ENCODE results near the gene AHCYL1.

Gene AHCYL1

DNA sequence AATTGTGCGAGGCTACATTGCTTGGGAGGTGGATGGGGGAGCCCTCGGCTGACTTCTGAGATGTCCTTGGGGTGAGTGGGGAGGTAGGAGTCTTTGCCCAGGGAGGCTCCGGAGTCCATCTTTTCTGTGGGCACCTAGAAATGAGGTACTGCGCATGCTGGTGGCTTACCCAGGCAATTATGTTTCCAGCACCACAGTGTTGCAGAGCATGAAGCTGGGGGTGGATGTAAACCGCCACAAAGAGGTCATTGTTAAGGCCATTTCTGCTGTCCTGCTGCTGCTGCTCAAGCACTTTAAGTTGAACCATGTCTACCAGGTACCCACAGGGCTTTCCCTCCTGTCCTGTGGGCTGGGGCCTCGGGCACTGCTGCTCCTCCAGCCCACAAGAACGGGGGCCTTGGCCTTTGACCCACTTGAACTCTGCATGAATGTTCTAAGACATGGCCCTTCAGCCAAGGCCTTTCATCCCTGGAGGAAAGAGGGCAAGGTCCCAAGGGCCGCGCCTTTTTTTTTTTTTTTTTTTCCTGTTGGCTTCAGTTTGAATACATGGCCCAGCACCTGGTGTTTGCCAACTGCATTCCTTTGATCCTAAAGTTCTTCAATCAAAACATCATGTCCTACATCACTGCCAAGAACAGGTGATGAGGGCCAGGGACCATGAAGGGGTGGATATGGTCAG lies 64.5 kb downstream of the AHCYL1 start:
- WGBS (ENCODE audit: insufficient coverage, insufficient read length): no CpG with 5 or more reads among the region's 9 CpGs
- no peak for DNase-seq (ENCODE audit: low read depth, low spot score)
- Histone ChIP-seq H3K36me3 (ENCODE audit: control insufficient read depth, insufficient read depth, low read length) (peaks cover 52% of the 10 kb centered on the region), H3K27ac (ENCODE audit: low read length) (no peak overlapping the region), H3K9me3 (ENCODE audit: control insufficient read depth, insufficient read depth, low read length) (no peaks in the 10 kb centered on the region), H3K4me3 (ENCODE audit: low read length) (no peak overlapping the region), H3K27me3 (ENCODE audit: control insufficient read depth, insufficient read depth, low read length) (no peaks in the 10 kb centered on the region), H3K4me1 (ENCODE audit: control insufficient read depth, insufficient read depth, low read length) (no peaks in the 10 kb centered on the region)

DNA sequence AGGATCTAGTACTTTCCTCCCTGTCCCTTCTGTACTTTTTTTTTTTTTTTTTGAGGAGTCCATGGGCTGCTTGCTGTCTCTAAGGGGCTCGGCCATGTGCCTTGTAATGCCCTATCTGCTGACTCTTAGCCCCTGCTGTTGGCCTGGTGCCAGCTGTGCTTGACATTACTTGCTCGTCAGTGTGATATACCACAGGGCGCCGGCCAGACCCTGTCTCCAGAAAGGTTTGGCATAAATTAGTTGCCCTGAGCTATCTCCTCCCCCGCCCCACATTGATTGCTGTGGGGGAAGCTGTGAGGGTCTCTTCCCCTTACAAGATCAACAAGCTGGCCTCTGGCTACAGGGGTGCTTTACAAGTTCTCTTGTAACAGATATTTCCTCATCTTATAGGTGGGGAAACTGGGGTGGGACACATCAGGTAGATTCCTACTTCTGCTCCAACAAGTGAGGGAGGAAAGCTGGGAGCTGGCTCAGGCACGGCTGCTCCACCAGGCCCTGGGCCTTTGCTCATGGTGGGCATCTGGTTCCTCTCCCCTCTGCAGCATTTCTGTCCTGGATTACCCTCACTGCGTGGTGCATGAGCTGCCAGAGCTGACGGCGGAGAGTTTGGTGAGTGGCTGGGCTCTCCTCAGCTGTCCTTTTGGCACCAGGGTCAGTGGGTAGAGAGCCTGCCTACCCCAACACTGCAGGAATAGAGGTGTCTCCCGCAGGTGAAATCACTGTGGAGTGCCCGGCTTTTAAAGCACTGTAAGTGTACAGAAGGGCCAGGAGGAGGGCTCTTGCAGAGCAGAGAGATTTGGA lies 65.4 kb downstream of the AHCYL1 start:
- DNase-seq (ENCODE audit: low read depth, low spot score): no peak
- Histone ChIP-seq H3K4me1 (ENCODE audit: control insufficient read depth, insufficient read depth, low read length) (no peaks in the 10 kb centered on the region), H3K36me3 (ENCODE audit: control insufficient read depth, insufficient read depth, low read length) (peaks cover 54% of the 10 kb centered on the region), H3K27ac (ENCODE audit: low read length) (no peak overlapping the region), H3K27me3 (ENCODE audit: control insufficient read depth, insufficient read depth, low read length) (no peaks in the 10 kb centered on the region), H3K4me3 (ENCODE audit: low read length) (no peak overlapping the region), H3K9me3 (ENCODE audit: control insufficient read depth, insufficient read depth, low read length) (no peaks in the 10 kb centered on the region)
- no CpG with 5 or more reads among the region's 11 CpGs for WGBS (ENCODE audit: insufficient coverage, insufficient read length)

DNA sequence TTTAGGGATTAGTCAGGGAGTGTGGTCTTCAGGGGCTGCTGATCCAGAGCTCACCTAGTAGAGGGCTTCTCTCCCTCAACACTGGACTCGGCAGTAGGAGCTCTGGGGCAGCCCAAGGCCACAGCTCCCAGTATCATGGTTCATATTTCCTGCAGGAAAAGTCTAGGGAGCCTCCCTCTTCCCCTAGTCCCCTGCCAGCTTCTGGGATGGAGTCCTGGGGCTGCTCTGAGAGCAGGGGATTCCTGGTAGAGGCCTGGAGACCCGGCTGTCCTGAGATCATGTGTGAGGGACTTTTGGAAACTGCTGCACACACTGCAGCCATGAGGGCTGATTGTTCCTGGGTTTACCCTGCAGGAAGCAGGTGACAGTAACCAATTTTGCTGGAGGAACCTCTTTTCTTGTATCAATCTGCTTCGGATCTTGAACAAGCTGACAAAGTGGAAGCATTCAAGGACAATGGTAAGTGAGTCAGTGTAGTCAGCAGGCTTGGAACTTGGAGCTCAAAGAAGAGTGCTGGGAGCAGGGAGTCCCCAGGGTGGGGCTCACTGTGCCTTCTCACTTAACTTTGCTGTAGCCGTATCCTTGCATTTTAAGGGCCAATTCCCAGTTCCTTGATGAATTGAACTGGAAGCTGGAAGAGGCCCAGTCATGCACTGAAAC lies 66.2 kb downstream of the AHCYL1 start:
- H3K27ac ChIP-seq (ENCODE audit: low read length): no peak overlapping the region
- no CpG with 5 or more reads among the region's 4 CpGs for WGBS (ENCODE audit: insufficient coverage, insufficient read length)
- no peak for DNase-seq (ENCODE audit: low read depth, low spot score)
- H3K36me3 ChIP-seq (ENCODE audit: control insufficient read depth, insufficient read depth, low read length): peaks cover 57% of the 10 kb centered on the region
- no peaks in the 10 kb centered on the region for H3K27me3 ChIP-seq (ENCODE audit: control insufficient read depth, insufficient read depth, low read length)
- H3K4me1 ChIP-seq (ENCODE audit: control insufficient read depth, insufficient read depth, low read length): no peaks in the 10 kb centered on the region
- H3K4me3 ChIP-seq (ENCODE audit: low read length): no peak overlapping the region
- no peaks in the 10 kb centered on the region for H3K9me3 ChIP-seq (ENCODE audit: control insufficient read depth, insufficient read depth, low read length)

DNA sequence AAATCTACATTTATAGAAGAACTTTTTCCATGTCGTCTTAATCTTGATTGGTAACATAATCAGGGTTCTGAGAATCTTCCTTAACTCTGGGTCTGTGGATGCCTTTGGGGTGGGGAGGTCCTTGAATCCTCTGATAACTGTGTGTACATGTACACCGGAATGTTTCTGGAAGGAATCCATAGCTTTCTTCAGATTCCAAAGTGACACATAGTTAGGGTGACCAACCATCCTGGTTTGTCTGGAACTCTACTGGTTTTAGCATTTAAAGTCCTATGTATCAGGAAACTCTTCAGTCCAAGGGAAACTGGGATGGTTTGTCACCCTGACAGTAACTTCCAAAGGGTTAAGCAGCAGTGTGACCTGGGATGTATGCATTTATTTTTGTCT lies 66.7 kb downstream of the AHCYL1 start:
- Histone ChIP-seq H3K9me3 (ENCODE audit: control insufficient read depth, insufficient read depth, low read length) (no peaks in the 10 kb centered on the region), H3K4me1 (ENCODE audit: control insufficient read depth, insufficient read depth, low read length) (no peaks in the 10 kb centered on the region), H3K36me3 (ENCODE audit: control insufficient read depth, insufficient read depth, low read length) (peaks cover 57% of the 10 kb centered on the region; the same call in 1 of the 2 replicates), H3K4me3 (ENCODE audit: low read length) (no peak overlapping the region), H3K27me3 (ENCODE audit: control insufficient read depth, insufficient read depth, low read length) (no peaks in the 10 kb centered on the region), H3K27ac (ENCODE audit: low read length) (no peak overlapping the region)
- WGBS (ENCODE audit: insufficient coverage, insufficient read length): no CpG with 5 or more reads among the region's 2 CpGs
- DNase-seq (ENCODE audit: low read depth, low spot score): no peak

DNA sequence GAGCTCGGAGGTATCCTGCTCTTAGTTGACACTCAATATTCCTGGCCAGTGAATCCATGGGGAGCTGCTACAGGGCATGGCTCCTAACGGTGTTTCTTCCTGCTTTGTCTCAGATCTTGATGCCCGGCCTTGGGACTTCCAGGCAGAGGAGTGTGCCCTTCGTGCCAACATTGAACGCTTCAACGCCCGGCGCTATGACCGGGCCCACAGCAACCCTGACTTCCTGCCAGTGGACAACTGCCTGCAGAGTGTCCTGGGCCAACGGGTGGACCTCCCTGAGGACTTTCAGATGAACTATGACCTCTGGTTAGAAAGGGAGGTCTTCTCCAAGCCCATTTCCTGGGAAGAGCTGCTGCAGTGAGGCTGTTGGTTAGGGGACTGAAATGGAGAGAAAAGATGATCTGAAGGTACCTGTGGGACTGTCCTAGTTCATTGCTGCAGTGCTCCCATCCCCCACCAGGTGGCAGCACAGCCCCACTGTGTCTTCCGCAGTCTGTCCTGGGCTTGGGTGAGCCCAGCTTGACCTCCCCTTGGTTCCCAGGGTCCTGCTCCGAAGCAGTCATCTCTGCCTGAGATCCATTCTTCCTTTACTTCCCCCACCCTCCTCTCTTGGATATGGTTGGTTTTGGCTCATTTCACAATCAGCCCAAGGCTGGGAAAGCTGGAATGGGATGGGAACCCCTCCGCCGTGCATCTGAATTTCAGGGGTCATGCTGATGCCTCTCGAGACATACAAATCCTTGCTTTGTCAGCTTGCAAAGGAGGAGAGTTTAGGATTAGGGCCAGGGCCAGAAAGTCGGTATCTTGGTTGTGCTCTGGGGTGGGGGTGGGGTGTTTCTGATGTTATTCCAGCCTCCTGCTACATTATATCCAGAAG lies 69.2 kb downstream of the AHCYL1 start:
- Histone ChIP-seq H3K4me1 (ENCODE audit: control insufficient read depth, insufficient read depth, low read length) (no peaks in the 10 kb centered on the region), H3K27ac (ENCODE audit: low read length) (no peak overlapping the region), H3K27me3 (ENCODE audit: control insufficient read depth, insufficient read depth, low read length) (no peaks in the 10 kb centered on the region), H3K9me3 (ENCODE audit: control insufficient read depth, insufficient read depth, low read length) (no peaks in the 10 kb centered on the region), H3K36me3 (ENCODE audit: control insufficient read depth, insufficient read depth, low read length) (peaks cover 52% of the 10 kb centered on the region; the same call in 1 of the 2 replicates), H3K4me3 (ENCODE audit: low read length) (no peak overlapping the region)
- no CpG with 5 or more reads among the region's 16 CpGs for WGBS (ENCODE audit: insufficient coverage, insufficient read length)
- DNase-seq (ENCODE audit: low read depth, low spot score): no peak

DNA sequence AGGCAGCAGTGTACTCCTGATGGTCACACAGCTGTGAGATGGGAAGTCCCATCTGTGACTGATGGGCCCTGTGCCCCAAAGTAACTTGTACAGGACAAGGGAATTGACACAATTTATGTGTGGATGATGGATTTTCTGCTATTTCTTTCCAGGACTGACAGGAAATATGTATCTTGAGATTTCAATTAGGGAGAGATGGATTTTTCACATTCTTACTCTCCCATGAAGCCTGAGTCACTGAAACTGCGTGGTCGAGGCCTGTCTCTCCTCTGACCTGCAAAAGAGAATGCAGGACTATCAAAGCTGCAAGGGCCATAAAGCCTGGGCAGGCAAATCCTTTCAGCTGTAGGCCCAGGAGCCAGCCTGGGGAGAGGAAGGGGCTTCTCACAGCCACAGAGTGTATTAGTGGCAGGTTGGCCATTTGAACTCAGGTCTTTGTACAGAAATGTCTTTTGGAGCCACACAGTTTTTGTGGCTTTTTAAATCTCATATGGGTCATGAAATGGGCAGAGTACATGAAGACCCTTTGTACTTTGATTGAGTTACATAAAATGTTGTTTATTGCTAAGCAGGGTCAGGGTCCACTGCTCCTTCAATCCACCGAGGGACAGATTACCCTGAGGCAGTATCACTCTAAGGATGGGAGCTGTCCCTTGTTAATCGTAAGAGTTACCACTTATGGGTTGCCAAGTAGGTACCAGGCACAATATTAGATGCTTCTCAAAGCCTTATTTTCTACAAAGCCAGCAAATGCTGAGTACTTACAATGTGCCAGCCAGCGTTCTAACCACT lies 71.1 kb downstream of the AHCYL1 start:
- no peaks in the 10 kb centered on the region for H3K9me3 ChIP-seq (ENCODE audit: control insufficient read depth, insufficient read depth, low read length)
- H3K27ac ChIP-seq (ENCODE audit: low read length): no peak overlapping the region
- no peak for DNase-seq (ENCODE audit: low read depth, low spot score)
- no CpG with 5 or more reads among the region's 5 CpGs for WGBS (ENCODE audit: insufficient coverage, insufficient read length)
- H3K36me3 ChIP-seq (ENCODE audit: control insufficient read depth, insufficient read depth, low read length): peaks cover 38% of the 10 kb centered on the region; the same call in 1 of the 2 replicates
- no peaks in the 10 kb centered on the region for H3K4me1 ChIP-seq (ENCODE audit: control insufficient read depth, insufficient read depth, low read length)
- no peak overlapping the region for H3K4me3 ChIP-seq (ENCODE audit: low read length)
- H3K27me3 ChIP-seq (ENCODE audit: control insufficient read depth, insufficient read depth, low read length): no peaks in the 10 kb centered on the region

DNA sequence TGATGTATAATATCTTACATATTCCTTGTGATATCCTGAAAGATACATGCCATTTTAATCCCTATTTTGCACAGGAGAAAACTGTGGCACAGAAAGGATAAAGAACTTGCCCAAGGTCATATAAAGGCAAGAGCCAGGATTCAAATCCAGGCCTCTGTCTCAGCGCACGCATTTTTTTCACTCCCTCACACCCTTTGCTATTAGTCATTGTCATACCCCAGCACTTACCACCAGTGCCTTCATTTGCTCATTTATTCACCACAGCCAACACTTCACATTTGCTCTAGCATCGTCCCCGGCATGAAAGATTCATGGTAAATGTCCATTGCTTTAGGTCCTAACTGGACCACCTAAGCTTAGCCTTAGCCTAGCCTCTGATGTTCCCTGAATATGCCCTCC lies 71.7 kb downstream of the AHCYL1 start:
- peaks cover 34% of the 10 kb centered on the region; the same call in 1 of the 2 replicates for H3K36me3 ChIP-seq (ENCODE audit: control insufficient read depth, insufficient read depth, low read length)
- no peak for DNase-seq (ENCODE audit: low read depth, low spot score)
- no peaks in the 10 kb centered on the region for H3K27me3 ChIP-seq (ENCODE audit: control insufficient read depth, insufficient read depth, low read length)
- no peak overlapping the region for H3K27ac ChIP-seq (ENCODE audit: low read length)
- H3K9me3 ChIP-seq (ENCODE audit: control insufficient read depth, insufficient read depth, low read length): no peaks in the 10 kb centered on the region
- no peaks in the 10 kb centered on the region for H3K4me1 ChIP-seq (ENCODE audit: control insufficient read depth, insufficient read depth, low read length)
- H3K4me3 ChIP-seq (ENCODE audit: low read length): no peak overlapping the region
- WGBS (ENCODE audit: insufficient coverage, insufficient read length): no CpG with 5 or more reads among the region's 4 CpGs

DNA sequence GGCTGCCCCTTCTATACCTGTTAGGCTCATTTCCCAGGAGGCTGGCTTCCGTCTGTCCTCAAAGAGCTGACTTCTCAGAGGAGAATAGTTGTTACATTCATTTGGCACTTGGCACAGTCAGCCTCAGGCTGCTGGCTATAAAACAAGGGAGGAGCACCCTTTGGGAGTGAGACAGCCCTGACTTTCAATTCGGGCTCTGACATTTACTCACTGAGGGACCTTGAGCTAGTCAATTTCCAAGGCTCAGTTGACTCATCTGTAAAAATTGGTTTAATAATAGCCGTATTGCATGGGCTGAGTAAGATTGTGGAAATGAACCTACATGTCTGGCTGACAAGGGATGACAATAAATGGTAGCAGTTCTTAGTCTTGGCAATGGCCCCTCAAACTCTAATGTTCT lies 72.2 kb downstream of the AHCYL1 start:
- no peaks in the 10 kb centered on the region for H3K27me3 ChIP-seq (ENCODE audit: control insufficient read depth, insufficient read depth, low read length)
- peaks cover 30% of the 10 kb centered on the region; the same call in 1 of the 2 replicates for H3K36me3 ChIP-seq (ENCODE audit: control insufficient read depth, insufficient read depth, low read length)
- no peak overlapping the region for H3K4me3 ChIP-seq (ENCODE audit: low read length)
- WGBS (ENCODE audit: insufficient coverage, insufficient read length): no CpG with 5 or more reads among the region's 3 CpGs
- no peak for DNase-seq (ENCODE audit: low read depth, low spot score)
- no peak overlapping the region for H3K27ac ChIP-seq (ENCODE audit: low read length)
- no peaks in the 10 kb centered on the region for H3K9me3 ChIP-seq (ENCODE audit: control insufficient read depth, insufficient read depth, low read length)
- no peaks in the 10 kb centered on the region for H3K4me1 ChIP-seq (ENCODE audit: control insufficient read depth, insufficient read depth, low read length)

DNA sequence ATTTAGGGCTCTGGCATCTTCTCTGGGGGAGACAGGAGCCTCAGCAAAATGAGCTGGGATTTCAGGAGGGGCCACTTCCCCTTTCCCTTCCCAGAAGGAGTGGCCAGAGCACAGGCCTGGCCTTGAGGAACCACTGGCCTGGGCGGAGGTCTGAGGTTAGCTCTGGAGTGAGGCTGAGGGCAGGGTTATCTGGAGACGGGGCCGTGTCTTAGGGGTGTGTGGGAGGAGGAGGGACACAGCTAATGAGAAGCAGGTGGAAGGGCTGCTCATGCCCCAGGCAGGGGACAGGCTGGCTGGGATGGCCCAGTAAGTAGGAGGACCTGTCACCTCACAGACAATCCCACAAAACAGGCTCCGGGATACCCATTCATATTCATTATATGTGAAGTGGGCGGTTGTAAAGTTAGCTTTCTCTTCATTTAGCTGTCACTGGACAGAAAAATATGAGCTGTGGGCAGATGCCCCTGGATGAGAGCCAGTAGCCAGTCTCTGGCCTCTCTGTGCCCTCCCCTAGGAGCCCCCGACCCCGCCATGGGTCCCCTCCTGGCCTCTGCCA lies 73.5 kb downstream of the AHCYL1 start:
- DNase-seq (ENCODE audit: low read depth, low spot score): no peak
- Histone ChIP-seq H3K4me1 (ENCODE audit: control insufficient read depth, insufficient read depth, low read length) (no peaks in the 10 kb centered on the region), H3K27me3 (ENCODE audit: control insufficient read depth, insufficient read depth, low read length) (no peaks in the 10 kb centered on the region), H3K27ac (ENCODE audit: low read length) (no peak overlapping the region), H3K9me3 (ENCODE audit: control insufficient read depth, insufficient read depth, low read length) (no peaks in the 10 kb centered on the region), H3K36me3 (ENCODE audit: control insufficient read depth, insufficient read depth, low read length) (peaks cover 27% of the 10 kb centered on the region; the same call in 1 of the 2 replicates), H3K4me3 (ENCODE audit: low read length) (no peak overlapping the region)
- no CpG with 5 or more reads among the region's 7 CpGs for WGBS (ENCODE audit: insufficient coverage, insufficient read length)

Measured in iPS DF 6.9 (cell line).